Measurements from ENCODE around the gene ABHD12B. TPM values are rescaled to one million over a fixed set of nuclear protein-coding genes. Genes with fewer than 3 reads are reported as not detected.

ABHD12B gene
- total RNA-seq, 1 experiment from 2014 or later: not detected

- ATAC-seq (no peak), DNase-seq (ENCODE audit: low read depth, low spot score) (no peak)
- H3K27ac ChIP-seq (ENCODE audit: low read length): no peak overlapping the region
- no TSS peak for BruUV-seq (replicated peaks)
- H3K9me3 ChIP-seq (ENCODE audit: control insufficient read depth, insufficient read depth, low read depth, low read length): no peaks in the 10 kb centered on the region
- TF ChIP-seq TCF7L2 (IDR thresholded peaks at IDR 0.05; ENCODE audit: low read depth, low read length) (no peak), SIN3A (IDR thresholded peaks at IDR 0.05; ENCODE audit: borderline replicate concordance, insufficient read depth, low read depth, low read length) (no peak), REST (IDR thresholded peaks at IDR 0.05; ENCODE audit: insufficient read depth in 1 of 2, low read depth in 2 of 2, low read length in 1 of 2) (no peak)
- TF ChIP-seq, protein P1, sequence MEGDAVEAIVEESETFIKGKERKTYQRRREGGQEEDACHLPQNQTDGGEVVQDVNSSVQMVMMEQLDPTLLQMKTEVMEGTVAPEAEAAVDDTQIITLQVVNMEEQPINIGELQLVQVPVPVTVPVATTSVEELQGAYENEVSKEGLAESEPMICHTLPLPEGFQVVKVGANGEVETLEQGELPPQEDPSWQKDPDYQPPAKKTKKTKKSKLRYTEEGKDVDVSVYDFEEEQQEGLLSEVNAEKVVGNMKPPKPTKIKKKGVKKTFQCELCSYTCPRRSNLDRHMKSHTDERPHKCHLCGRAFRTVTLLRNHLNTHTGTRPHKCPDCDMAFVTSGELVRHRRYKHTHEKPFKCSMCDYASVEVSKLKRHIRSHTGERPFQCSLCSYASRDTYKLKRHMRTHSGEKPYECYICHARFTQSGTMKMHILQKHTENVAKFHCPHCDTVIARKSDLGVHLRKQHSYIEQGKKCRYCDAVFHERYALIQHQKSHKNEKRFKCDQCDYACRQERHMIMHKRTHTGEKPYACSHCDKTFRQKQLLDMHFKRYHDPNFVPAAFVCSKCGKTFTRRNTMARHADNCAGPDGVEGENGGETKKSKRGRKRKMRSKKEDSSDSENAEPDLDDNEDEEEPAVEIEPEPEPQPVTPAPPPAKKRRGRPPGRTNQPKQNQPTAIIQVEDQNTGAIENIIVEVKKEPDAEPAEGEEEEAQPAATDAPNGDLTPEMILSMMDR (IDR thresholded peaks at IDR 0.05): no peak
- H3K27me3 ChIP-seq (ENCODE audit: control insufficient read depth, insufficient read depth, low read length): no peaks in the 10 kb centered on the region
- in situ Hi-C loops (cut with HindIII; ENCODE audit: low pct_unique_long_range_greater_than_20kb, low sequenced_read_pairs): no loop called here
- no peaks in the 10 kb centered on the region; the same call in none of the 2 replicates for H3K36me3 ChIP-seq (ENCODE audit: control insufficient read depth, insufficient read depth, low read length)
- no peaks in the 10 kb centered on the region for H3K4me1 ChIP-seq (ENCODE audit: control insufficient read depth, insufficient read depth, low read length)
- ChIA-PET CTCF (no interaction called here), POLR2A (no interaction called here)
- intact Hi-C loops (cut with micrococcal nuclease; ENCODE audit: unreplicated experiment): no loop called here
- H3K4me3 ChIP-seq (ENCODE audit: low read depth in 2 of 2, low read length in 2 of 2): no peak overlapping the region
Observed at GRCh38 chr14:50929506-50929905, 57.7 kb downstream of the ABHD12B start.

GRCh38 chr14:50931559-50931958 lies 59.7 kb downstream of the ABHD12B start:
- Histone ChIP-seq H3K27me3 (ENCODE audit: control insufficient read depth, insufficient read depth, low read length) (no peaks in the 10 kb centered on the region), H3K4me1 (ENCODE audit: control insufficient read depth, insufficient read depth, low read length) (no peaks in the 10 kb centered on the region), H3K9me3 (ENCODE audit: control insufficient read depth, insufficient read depth, low read depth, low read length) (no peaks in the 10 kb centered on the region), H3K36me3 (ENCODE audit: control insufficient read depth, insufficient read depth, low read length) (no peaks in the 10 kb centered on the region; the same call in none of the 2 replicates), H3K27ac (ENCODE audit: low read length) (no peak overlapping the region), H3K4me3 (ENCODE audit: low read depth in 2 of 2, low read length in 2 of 2) (no peak overlapping the region)
- no peak for ATAC-seq
- no peak for TF ChIP-seq POLR2AphosphoS5 (IDR thresholded peaks at IDR 0.05; ENCODE audit: low read depth, low read length)
- BruUV-seq (replicated peaks): no TSS peak
- in situ Hi-C loops (cut with HindIII; ENCODE audit: low pct_unique_long_range_greater_than_20kb, low sequenced_read_pairs) (no loop called here), intact Hi-C loops (cut with micrococcal nuclease; ENCODE audit: unreplicated experiment) (no loop called here)
- POLR2A ChIA-PET: no interaction called here
- no peak for DNase-seq (ENCODE audit: low read depth, low spot score)
- CTCF ChIA-PET: no interaction called here

DNA sequence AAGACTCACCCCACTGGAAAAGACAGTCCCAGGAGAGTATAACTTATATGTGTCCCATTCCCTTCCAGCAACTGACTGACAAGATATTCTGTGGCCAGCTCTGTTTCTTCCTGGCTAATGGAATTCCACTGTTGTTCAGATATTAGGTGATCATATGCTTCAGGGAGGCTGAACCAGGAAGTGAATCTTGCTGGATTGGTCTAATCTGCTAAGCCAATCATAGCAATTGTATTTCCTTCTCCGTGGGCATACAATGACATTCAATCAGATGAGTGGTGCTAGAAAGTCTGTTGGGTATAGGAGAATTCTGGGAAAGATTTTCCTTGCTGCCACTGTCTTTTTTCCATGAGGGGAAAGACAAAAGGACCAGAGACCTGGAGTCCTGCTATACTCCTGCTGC lies 60.3 kb downstream of the ABHD12B start:
- Histone ChIP-seq H3K27me3 (ENCODE audit: control insufficient read depth, insufficient read depth, low read length) (no peaks in the 10 kb centered on the region), H3K9me3 (ENCODE audit: control insufficient read depth, insufficient read depth, low read depth, low read length) (no peaks in the 10 kb centered on the region), H3K36me3 (ENCODE audit: control insufficient read depth, insufficient read depth, low read length) (no peaks in the 10 kb centered on the region; the same call in none of the 2 replicates), H3K4me3 (ENCODE audit: low read depth in 2 of 2, low read length in 2 of 2) (no peak overlapping the region), H3K4me1 (ENCODE audit: control insufficient read depth, insufficient read depth, low read length) (no peaks in the 10 kb centered on the region), H3K27ac (ENCODE audit: low read length) (no peak overlapping the region)
- ChIA-PET POLR2A (no interaction called here), CTCF (no interaction called here)
- intact Hi-C loops (cut with micrococcal nuclease; ENCODE audit: unreplicated experiment) (no loop called here), in situ Hi-C loops (cut with HindIII; ENCODE audit: low pct_unique_long_range_greater_than_20kb, low sequenced_read_pairs) (no loop called here)
- no peak for ATAC-seq
- no peak for TF ChIP-seq TCF7L2 (IDR thresholded peaks at IDR 0.05; ENCODE audit: low read depth, low read length)
- no peak for TF ChIP-seq POLR2AphosphoS5 (IDR thresholded peaks at IDR 0.05; ENCODE audit: low read depth, low read length)
- TF ChIP-seq SIN3A (IDR thresholded peaks at IDR 0.05; ENCODE audit: borderline replicate concordance, insufficient read depth, low read depth, low read length): no peak
- no peak for TF ChIP-seq REST (IDR thresholded peaks at IDR 0.05; ENCODE audit: insufficient read depth in 1 of 2, low read depth in 2 of 2, low read length in 1 of 2)
- TF ChIP-seq, protein P1 (IDR thresholded peaks at IDR 0.05): no peak
- BruUV-seq (replicated peaks): no TSS peak
- no peak for DNase-seq (ENCODE audit: low read depth, low spot score)

All from Panc1 (cell line).